Ishikawa (cell line): Measurements from ENCODE around the gene GALNT6.
A peak's percentile ranks its signal among the peaks of the same experiment; 100 is the strongest.

Source experiments
- CREB1 ChIP-seq: IDR thresholded peaks from 2 replicates; pipeline ENCODE4 v1.6.1; 2012; ENCODE audit warnings: low read depth
- EGR1 ChIP-seq: IDR thresholded peaks from 2 replicates; pipeline ENCODE4 v1.6.1; 2012
- EP300 ChIP-seq: IDR thresholded peaks from 2 replicates; pipeline ENCODE4 v1.6.1; 2012; ENCODE audit warnings: borderline replicate concordance
- MAX ChIP-seq: IDR thresholded peaks from 2 replicates; pipeline ENCODE4 v1.6.1; 2012
- RAD21 ChIP-seq: IDR thresholded peaks from 2 replicates; pipeline ENCODE4 v1.6.1; 2012; ENCODE audit warnings: low read depth
- REST ChIP-seq: IDR thresholded peaks from 2 replicates; pipeline ENCODE4 v1.6.1; 2012; ENCODE audit warnings: low read depth, mild to moderate bottlenecking
- TAF1 ChIP-seq: IDR thresholded peaks from 2 replicates; pipeline ENCODE4 v1.6.1; 2012; ENCODE audit warnings: low read depth, mild to moderate bottlenecking
- TCF12 ChIP-seq: IDR thresholded peaks from 2 replicates; pipeline ENCODE4 v1.6.1; 2012; ENCODE audit warnings: low read depth
- TEAD4 ChIP-seq: IDR thresholded peaks from 2 replicates; pipeline ENCODE4 v1.6.1; 2012
- YY1 ChIP-seq: IDR thresholded peaks from 2 replicates; pipeline ENCODE4 v1.6.1; 2012; ENCODE audit warnings: low read depth

GRCh38 chr12:51368640-51369517 is 22.3 kb downstream of the GALNT6 start:
- TF ChIP-seq REST: no peak
- TF ChIP-seq EGR1: no peak
- no peak for TF ChIP-seq CREB1
- TF ChIP-seq EP300: no peak
- no peak for TF ChIP-seq RAD21
- TF ChIP-seq TEAD4: no peak
- TF ChIP-seq TAF1: no peak
- 0 out of 2 replicates have a peak, but pooled peaks have one; percentile 19 for TF ChIP-seq TCF12
- no peak for TF ChIP-seq YY1
- TF ChIP-seq MAX: no peak
